GM23338 (cell line): ENCODE results near the gene GNB1L.

Experiments used
- CREB1 ChIP-seq: fragments of 250-450 bp; sonication (Bioruptor Pico); IDR thresholded peaks from 2 replicates; pipeline ENCODE4 v1.5.0; 2020; ENCODE audit warnings: low read depth, mild to moderate bottlenecking, moderate library complexity
- CTCF ChIP-seq, 2 experiments: fragments of 200-600 bp in 1 of 2; sonication (generic) in 1 of 2; conservative IDR thresholded peaks; 2 replicates each; pipeline versions ENCODE4 v1.5.1 to v1.6.1; 2016 to 2017; ENCODE audit warnings: antibody characterized with exemption in 2 of 2, low read depth in 2 of 2, mild to moderate bottlenecking in 2 of 2, moderate library complexity in 1 of 2
- ETS1 ChIP-seq: IDR thresholded peaks from 2 replicates; pipeline ENCODE4 v1.6.1; 2016; ENCODE audit warnings: antibody characterized with exemption
- EZH2 ChIP-seq: fragments of 200-600 bp; sonication (generic); IDR thresholded peaks from one replicate; pipeline ENCODE4 v1.8.0; 2017; ENCODE audit warnings: antibody characterized with exemption, mild to moderate bottlenecking, low read depth; ENCODE audit not compliant: unreplicated experiment
- EZH2phosphoT487 ChIP-seq: fragments of 200-600 bp; sonication (generic); IDR thresholded peaks from one replicate; pipeline ENCODE4 v1.8.1; 2018; ENCODE audit warnings: antibody characterized with exemption; ENCODE audit not compliant: unreplicated experiment
- JUNB ChIP-seq: IDR thresholded peaks from one replicate; pipeline ENCODE4 v1.6.1; 2016; ENCODE audit warnings: antibody characterized with exemption; ENCODE audit not compliant: unreplicated experiment
- NANOG ChIP-seq: IDR thresholded peaks from 2 replicates; pipeline ENCODE4 v1.6.1; 2016; ENCODE audit warnings: antibody characterized with exemption, borderline replicate concordance
- POLR2AphosphoS5 ChIP-seq: IDR thresholded peaks from 2 replicates; pipeline ENCODE4 v1.6.1; 2016; ENCODE audit warnings: antibody characterized with exemption, low read depth
- REST ChIP-seq: IDR thresholded peaks from one replicate; pipeline ENCODE4 v1.6.1; 2018; ENCODE audit warnings: antibody characterized with exemption; ENCODE audit not compliant: unreplicated experiment
- STAT1 ChIP-seq: IDR thresholded peaks from one replicate; pipeline ENCODE4 v1.6.1; 2016; ENCODE audit warnings: antibody characterized with exemption; ENCODE audit not compliant: unreplicated experiment
- ZNF114 ChIP-seq: fragments of 250-450 bp; sonication (Bioruptor Pico); IDR thresholded peaks from 2 replicates; pipeline ENCODE4 v1.5.0; 2020; ENCODE audit warnings: mild to moderate bottlenecking, moderate library complexity
- ZNF462 ChIP-seq: fragments of 250-450 bp; sonication (Bioruptor Pico); IDR thresholded peaks from 2 replicates; pipeline ENCODE4 v1.5.0; 2020; ENCODE audit warnings: mild to moderate bottlenecking, moderate library complexity

- no peak for TF ChIP-seq POLR2AphosphoS5
- TF ChIP-seq CTCF (conservative IDR thresholded peaks at IDR 0.05; ENCODE audit: low read depth in 2 of 2) = no peak
- TF ChIP-seq ETS1 = no peak
- TF ChIP-seq EZH2 = no peak
- no peak for TF ChIP-seq EZH2phosphoT487
- TF ChIP-seq REST = no peak
- TF ChIP-seq ZNF462 = no peak
- TF ChIP-seq CREB1 (CRISPR knock-in tag) = no peak
- TF ChIP-seq ZNF114 (CRISPR knock-in tag) = no peak
- no peak for TF ChIP-seq JUNB
- no peak for TF ChIP-seq STAT1
- no peak for TF ChIP-seq NANOG
Measured at GRCh38 chr22:19876941-19877625, 22.4 kb upstream of the GNB1L start.
